IMR-90 (cell line): Measurements from ENCODE around the gene ISOC2. TPM values are rescaled to one million over a fixed set of nuclear protein-coding genes. Genes with fewer than 3 reads are reported as not detected.

Source experiments
- ATAC-seq: fragments of 200-7000 bp; cut with Tn5 transposase; 2 replicates; pipeline ENCODE4 v1.9.1; 2020; ENCODE audit warnings: low read depth, mild to moderate bottlenecking, moderate library complexity
- BruUV-seq: library from RNA; stranded (reverse); fragments of 400-500 nt; replicated peaks from 2 replicates; lab custom pipeline; 2021; lab: Mats Ljungman, UMichigan
- CTCF ChIA-PET: fragments of 300-600 bp; formaldehyde crosslinking; extraction: SDS; loops from one replicate; lab custom pipeline; 2021; ENCODE audit warnings: antibody characterized with exemption; lab: Yijun Ruan, JAX
- POLR2A ChIA-PET: fragments of 300-600 bp; sonication (Branson Sonifier 250); formaldehyde crosslinking; loops from one replicate; lab custom pipeline; 2022; ENCODE audit warnings: antibody characterized with exemption; ENCODE audit not compliant: unreplicated experiment; lab: Charles Lee
- DNase-seq: peaks from one replicate; pipeline ENCODE4 v3.0.0; 2013
- H2AFZ ChIP-seq: replicated peaks from 2 replicates; pipeline ENCODE3; 2013; ENCODE audit warnings: low read length, mild to moderate bottlenecking; ENCODE audit not compliant: poor library complexity
- H2AK5ac ChIP-seq: 2 replicates; pipeline ENCODE4 v1.6.1; 2013; ENCODE audit warnings: low read depth, low read length, inconsistent platforms
- H2AK9ac ChIP-seq: replicated peaks from 2 replicates; pipeline ENCODE3; 2013; ENCODE audit warnings: mild to moderate bottlenecking, low read depth, low read length, moderate library complexity; ENCODE audit not compliant: poor library complexity
- H2BK120ac ChIP-seq: 2 replicates; pipeline ENCODE4 v1.6.1; 2013; ENCODE audit warnings: low read depth, low read length, inconsistent platforms
- H2BK15ac ChIP-seq: 3 replicates; pipeline ENCODE4 v1.6.1; 2013; ENCODE audit warnings: low read depth, low read length, inconsistent platforms
- H2BK20ac ChIP-seq: 2 replicates; pipeline ENCODE4 v1.6.1; 2013; ENCODE audit warnings: low read depth, mild to moderate bottlenecking, inconsistent platforms, low read length, moderate library complexity
- H2BK5ac ChIP-seq: 2 replicates; pipeline ENCODE4 v1.6.1; 2013; ENCODE audit warnings: mild to moderate bottlenecking, low read depth, low read length, inconsistent platforms; ENCODE audit not compliant: poor library complexity, severe bottlenecking
- H3K14ac ChIP-seq: replicated peaks from 2 replicates; pipeline ENCODE4 v1.6.1; 2013; ENCODE audit warnings: low read depth, low read length, inconsistent platforms
- H3K18ac ChIP-seq: 2 replicates; pipeline ENCODE4 v1.6.1; 2013; ENCODE audit warnings: low read depth, low read length, control low read depth
- H3K23ac ChIP-seq: 2 replicates; pipeline ENCODE4 v1.6.1; 2013; ENCODE audit warnings: low read depth, low read length, inconsistent platforms
- H3K27ac ChIP-seq: 2 replicates; pipeline ENCODE4 v1.5.1; 2013; ENCODE audit warnings: mild to moderate bottlenecking, control low read depth, low read length; ENCODE audit not compliant: insufficient read depth
- H3K27me3 ChIP-seq: 2 replicates; pipeline ENCODE4 v1.6.1; 2013; ENCODE audit warnings: low read length; ENCODE audit not compliant: control insufficient read depth, insufficient read depth
- H3K36me3 ChIP-seq: 2 replicates; pipeline ENCODE4 v1.6.1; 2013; ENCODE audit warnings: low read length, mixed read lengths; ENCODE audit not compliant: control insufficient read depth, insufficient read depth
- H3K4ac ChIP-seq: 2 replicates; pipeline ENCODE4 v1.6.1; 2013; ENCODE audit warnings: low read depth, low read length, inconsistent platforms
- H3K4me1 ChIP-seq: 2 replicates; pipeline ENCODE4 v1.6.1; 2013; ENCODE audit warnings: low read length, mixed read lengths; ENCODE audit not compliant: control insufficient read depth, insufficient read depth
- H3K4me2 ChIP-seq: 2 replicates; pipeline ENCODE4 v1.6.1; 2013; ENCODE audit warnings: low read depth, mild to moderate bottlenecking, control low read depth, low read length, moderate library complexity
- H3K4me3 ChIP-seq: 2 replicates; pipeline ENCODE4 v1.5.1; 2013; ENCODE audit warnings: low read depth, mild to moderate bottlenecking, control low read depth, low read length, moderate library complexity; ENCODE audit not compliant: insufficient read depth
- H3K56ac ChIP-seq: 2 replicates; pipeline ENCODE4 v1.6.1; 2013; ENCODE audit warnings: low read length, inconsistent platforms; ENCODE audit not compliant: insufficient read depth; ENCODE audit errors: extremely low read depth
- H3K79me1 ChIP-seq, 2 experiments: 2 replicates each; pipeline ENCODE4 v1.6.1; 2013; ENCODE audit warnings: low read length in 2 of 2, inconsistent platforms in 1 of 2, low read depth in 1 of 2
- H3K9ac ChIP-seq: 2 replicates; pipeline ENCODE4 v1.6.1; 2013; ENCODE audit warnings: low read depth, low read length, control low read depth
- H3K9me1 ChIP-seq: 2 replicates; pipeline ENCODE4 v1.6.1; 2013; ENCODE audit warnings: low read length, inconsistent platforms; ENCODE audit not compliant: insufficient read depth
- H3K9me3 ChIP-seq: 2 replicates; pipeline ENCODE4 v1.6.1; 2013; ENCODE audit warnings: low read length; ENCODE audit not compliant: control insufficient read depth, insufficient read depth
- H4K20me1 ChIP-seq: 2 replicates; pipeline ENCODE4 v1.6.1; 2013; ENCODE audit warnings: low read length, inconsistent platforms; ENCODE audit not compliant: insufficient read depth
- H4K5ac ChIP-seq: 2 replicates; pipeline ENCODE4 v1.6.1; 2013; ENCODE audit warnings: mild to moderate bottlenecking, low read depth, low read length, control low read depth
- H4K8ac ChIP-seq, 2 experiments: 2 replicates each; pipeline ENCODE4 v1.6.1; 2013; ENCODE audit warnings: low read depth in 2 of 2, low read length in 2 of 2, control low read depth in 1 of 2, inconsistent platforms in 1 of 2
- H4K91ac ChIP-seq: 2 replicates; pipeline ENCODE4 v1.6.1; 2013; ENCODE audit warnings: low read depth, low read length, inconsistent platforms; ENCODE audit not compliant: insufficient read depth
- MAFK ChIP-seq: IDR thresholded peaks from 2 replicates; pipeline ENCODE4 v1.6.1; 2012; ENCODE audit warnings: low read depth, low read length, improper control_type of control experiment
- MAZ ChIP-seq: IDR thresholded peaks from 2 replicates; pipeline ENCODE4 v1.6.1; 2012; ENCODE audit warnings: low read depth, mild to moderate bottlenecking, low read length, improper control_type of control experiment, moderate library complexity, borderline replicate concordance
- MXI1 ChIP-seq: IDR thresholded peaks from 2 replicates; pipeline ENCODE4 v1.6.1; 2012; ENCODE audit warnings: low read depth, mild to moderate bottlenecking, low read length, moderate library complexity, borderline replicate concordance
- NFE2L2 ChIP-seq: fragments of 150-350 bp; IDR thresholded peaks from 2 replicates; pipeline ENCODE4 v1.6.1; 2016; ENCODE audit warnings: low read depth, mild to moderate bottlenecking, low read length
- POLR2A ChIP-seq: IDR thresholded peaks from 2 replicates; pipeline ENCODE4 v1.6.1; 2012; ENCODE audit warnings: mild to moderate bottlenecking, low read depth, low read length
- RFX5 ChIP-seq: IDR thresholded peaks from 2 replicates; pipeline ENCODE4 v1.8.0; 2012; ENCODE audit warnings: low read depth, mild to moderate bottlenecking, low read length, moderate library complexity
- SMC3 ChIP-seq: fragments of 150-350 bp; IDR thresholded peaks from 2 replicates; pipeline ENCODE4 v1.6.1; 2016; ENCODE audit warnings: low read depth, mild to moderate bottlenecking, antibody characterized with exemption, low read length, moderate library complexity
- WGBS, 2 experiments: methylation state at CpG; one replicate each; pipeline versions ENCODE4 v1.1.5 to v1.1.7; 2013; ENCODE audit warnings: missing lambda C conversion rate in 2 of 2; ENCODE audit not compliant: insufficient read length in 1 of 2; ENCODE audit errors: extremely low coverage in 2 of 2; 5-methylcytosine and 5-hydroxymethylcytosine counted together
- dilution Hi-C: fragments of 300-500 bp; cut with HindIII; formaldehyde crosslinking; loops from one replicate; pipeline ENCODE4 v1.14.3; 2018; ENCODE audit warnings: low sequenced_read_pairs; ENCODE audit not compliant: unreplicated experiment
- in situ Hi-C: fragments of 300-500 bp; cut with MboI; formaldehyde crosslinking; loops from 3 replicates; pipeline ENCODE4 v1.14.3; 2019; ENCODE audit warnings: low sequenced_read_pairs, inconsistent platforms, mixed read lengths
- intact Hi-C: fragments of 100-400 bp; cut with micrococcal nuclease; formaldehyde crosslinking; loops from 2 replicates; pipeline ENCODE4 v1.10.0; 2022
- polyA plus RNA-seq, 3 experiments: library from polyadenylated mRNA; depleted of rRNA; stranded (reverse); fragments of >200 nt; gene quantifications; 2 replicates each; pipeline ENCODE4 v1.2.3, GENCODE V29; 2012; ENCODE audit warnings: low replicate concordance in 1 of 3
- total RNA-seq: library from RNA; depleted of rRNA; stranded (reverse); fragments of >200 nt; gene quantifications from 2 replicates; pipeline ENCODE4 v1.2.3, GENCODE V29; 2012
- TF ChIP-seq, protein P1 (sequence below): fragments of 150-350 bp; IDR thresholded peaks from 2 replicates; pipeline ENCODE4 v1.6.1; 2016; ENCODE audit warnings: low read depth, mild to moderate bottlenecking, low read length, moderate library complexity, borderline replicate concordance
- TF ChIP-seq, protein P2 (sequence below): conservative IDR thresholded peaks from 2 replicates; pipeline ENCODE4 v1.5.1; 2012; ENCODE audit warnings: mild to moderate bottlenecking, low read depth, low read length, improper control_type of control experiment
- TF ChIP-seq, protein P3 (sequence below): fragments of 150-350 bp; IDR thresholded peaks from 2 replicates; pipeline ENCODE4 v1.6.1; 2017; ENCODE audit warnings: mild to moderate bottlenecking, antibody characterized with exemption, low read length, low read depth

ISOC2 gene
- total and polyA plus RNA-seq, 2 of the 4 experiments (the other 2 are of a cell fraction): 56.1 to 82.1 TPM

DNA sequence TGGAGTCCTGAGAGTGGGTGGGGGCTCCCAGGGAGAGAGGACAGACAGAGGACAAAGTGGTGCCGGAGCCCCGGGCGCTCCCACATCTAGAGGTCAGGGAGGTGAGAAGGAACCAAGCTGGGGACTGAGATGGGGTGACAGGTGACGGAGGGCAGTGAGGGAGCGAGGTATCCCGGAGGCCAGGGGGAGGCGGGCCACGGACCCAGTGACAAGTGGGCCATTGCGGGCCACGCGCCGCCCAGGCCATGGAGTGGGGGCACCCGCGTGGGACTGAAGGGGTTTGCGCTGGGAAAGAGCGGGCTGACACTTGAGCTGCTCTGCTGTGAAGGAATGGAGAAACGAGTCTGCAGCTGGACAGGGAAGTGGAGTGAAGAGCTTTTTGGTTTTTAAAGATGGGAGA lies 17.6 kb upstream of the ISOC2 start:
- no peak overlapping the region for H4K91ac ChIP-seq
- H3K27ac ChIP-seq: no peak overlapping the region
- H2BK20ac ChIP-seq: no peak overlapping the region
- H3K14ac ChIP-seq: no peak overlapping the region
- H3K4me2 ChIP-seq: no peak overlapping the region
- H3K9ac ChIP-seq: no peak overlapping the region
- no peaks in the 10 kb centered on the region for H3K27me3 ChIP-seq
- no peak overlapping the region for H3K23ac ChIP-seq
- peaks cover 18% of the 10 kb centered on the region for H3K9me1 ChIP-seq
- no peak overlapping the region for H3K18ac ChIP-seq
- H3K56ac ChIP-seq: no peak overlapping the region
- 77% methylated on average over 11 of the region's 17 CpGs; no CpG with 5 or more reads in 1 of the 2 experiments for WGBS, 2 experiments
- peaks cover 14 to 42% of the 10 kb centered on the region in 2 experiments for H3K79me1 ChIP-seq
- H2BK15ac ChIP-seq: no peak overlapping the region
- in situ Hi-C loops: loop anchor here (25.0 kb wide), 1 partner anchor 1017 kb away; the partner anchor contains the start of genes CDC42EP5 and LENG9
- no peak overlapping the region for H3K4ac ChIP-seq
- dilution Hi-C loops: no loop called here
- H3K4me1 ChIP-seq: peaks cover 9% of the 10 kb centered on the region
- no peak for DNase-seq
- ChIA-PET POLR2A (no interaction called here), CTCF (no interaction called here)
- H2BK5ac ChIP-seq: no peak overlapping the region
- H2AFZ ChIP-seq: no peak overlapping the region
- H4K20me1 ChIP-seq: no peaks in the 10 kb centered on the region; the same call in 1 of the 2 replicates
- ATAC-seq: no peak
- BruUV-seq: no TSS peak
- no peak overlapping the region for H4K8ac ChIP-seq
- H4K5ac ChIP-seq: no peak overlapping the region
- no peak overlapping the region for H2BK120ac ChIP-seq
- peaks cover 12% of the 10 kb centered on the region; the same call in 1 of the 2 replicates for H3K36me3 ChIP-seq
- intact Hi-C loops: no loop called here
- no peak overlapping the region for H2AK5ac ChIP-seq
- H3K9me3 ChIP-seq: no peaks in the 10 kb centered on the region
- no peak overlapping the region for H3K4me3 ChIP-seq
- H2AK9ac ChIP-seq: no peak overlapping the region
- TF ChIP-seq, protein P1, sequence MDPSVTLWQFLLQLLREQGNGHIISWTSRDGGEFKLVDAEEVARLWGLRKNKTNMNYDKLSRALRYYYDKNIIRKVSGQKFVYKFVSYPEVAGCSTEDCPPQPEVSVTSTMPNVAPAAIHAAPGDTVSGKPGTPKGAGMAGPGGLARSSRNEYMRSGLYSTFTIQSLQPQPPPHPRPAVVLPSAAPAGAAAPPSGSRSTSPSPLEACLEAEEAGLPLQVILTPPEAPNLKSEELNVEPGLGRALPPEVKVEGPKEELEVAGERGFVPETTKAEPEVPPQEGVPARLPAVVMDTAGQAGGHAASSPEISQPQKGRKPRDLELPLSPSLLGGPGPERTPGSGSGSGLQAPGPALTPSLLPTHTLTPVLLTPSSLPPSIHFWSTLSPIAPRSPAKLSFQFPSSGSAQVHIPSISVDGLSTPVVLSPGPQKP: no peak
- TF ChIP-seq MAZ: no peak
- TF ChIP-seq, protein P2, sequence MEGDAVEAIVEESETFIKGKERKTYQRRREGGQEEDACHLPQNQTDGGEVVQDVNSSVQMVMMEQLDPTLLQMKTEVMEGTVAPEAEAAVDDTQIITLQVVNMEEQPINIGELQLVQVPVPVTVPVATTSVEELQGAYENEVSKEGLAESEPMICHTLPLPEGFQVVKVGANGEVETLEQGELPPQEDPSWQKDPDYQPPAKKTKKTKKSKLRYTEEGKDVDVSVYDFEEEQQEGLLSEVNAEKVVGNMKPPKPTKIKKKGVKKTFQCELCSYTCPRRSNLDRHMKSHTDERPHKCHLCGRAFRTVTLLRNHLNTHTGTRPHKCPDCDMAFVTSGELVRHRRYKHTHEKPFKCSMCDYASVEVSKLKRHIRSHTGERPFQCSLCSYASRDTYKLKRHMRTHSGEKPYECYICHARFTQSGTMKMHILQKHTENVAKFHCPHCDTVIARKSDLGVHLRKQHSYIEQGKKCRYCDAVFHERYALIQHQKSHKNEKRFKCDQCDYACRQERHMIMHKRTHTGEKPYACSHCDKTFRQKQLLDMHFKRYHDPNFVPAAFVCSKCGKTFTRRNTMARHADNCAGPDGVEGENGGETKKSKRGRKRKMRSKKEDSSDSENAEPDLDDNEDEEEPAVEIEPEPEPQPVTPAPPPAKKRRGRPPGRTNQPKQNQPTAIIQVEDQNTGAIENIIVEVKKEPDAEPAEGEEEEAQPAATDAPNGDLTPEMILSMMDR: no peak
- TF ChIP-seq SMC3: no peak
- TF ChIP-seq NFE2L2: no peak
- no peak for TF ChIP-seq MXI1
- no peak for TF ChIP-seq POLR2A
- no peak for TF ChIP-seq RFX5
- TF ChIP-seq MAFK: no peak
- TF ChIP-seq, protein P3, sequence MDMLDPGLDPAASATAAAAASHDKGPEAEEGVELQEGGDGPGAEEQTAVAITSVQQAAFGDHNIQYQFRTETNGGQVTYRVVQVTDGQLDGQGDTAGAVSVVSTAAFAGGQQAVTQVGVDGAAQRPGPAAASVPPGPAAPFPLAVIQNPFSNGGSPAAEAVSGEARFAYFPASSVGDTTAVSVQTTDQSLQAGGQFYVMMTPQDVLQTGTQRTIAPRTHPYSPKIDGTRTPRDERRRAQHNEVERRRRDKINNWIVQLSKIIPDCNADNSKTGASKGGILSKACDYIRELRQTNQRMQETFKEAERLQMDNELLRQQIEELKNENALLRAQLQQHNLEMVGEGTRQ: no peak
